GM19372 (cell line): ENCODE results near the gene FAM168B.
"Not testable (repeated sequence)": the region's sequence is repeated elsewhere in the genome, so short reads cannot be mapped to it uniquely, and the experiment has no call there.

Experiments used
- ATAC-seq: cut with Tn5 transposase; IDR thresholded peaks from one replicate; pipeline ENCODE4 v1.9.1; 2021; ENCODE audit warnings: mild to moderate bottlenecking, low read depth, moderate library complexity; ENCODE audit not compliant: unreplicated experiment

The FAM168B gene

GRCh38 chr2:131104487-131105155 lies 11.4 kb upstream of the FAM168B start:
- peak; percentile 64 for ATAC-seq

- no peak for ATAC-seq
Observed at GRCh38 chr2:131103165-131103564, 9.9 kb upstream of the FAM168B start.

GRCh38 chr2:131094463-131095281 lies 1.4 kb upstream of the FAM168B start:
- ATAC-seq, result no peak

GRCh38 chr2:131093696-131094462 lies 619 bp upstream of the FAM168B start:
- ATAC-seq, result peak; percentile 54

- no peak for ATAC-seq
Observed at GRCh38 chr2:131092458-131093005, 728 bp downstream of the FAM168B start.

GRCh38 chr2:131085646-131086045 lies 7.6 kb downstream of the FAM168B start:
- ATAC-seq, result no peak

- ATAC-seq, result no peak
Observed at GRCh38 chr2:131081190-131081589, 12.1 kb downstream of the FAM168B start.

- not testable (repeated sequence) for ATAC-seq
Observed at GRCh38 chr2:131079931-131080330, 13.3 kb downstream of the FAM168B start.

GRCh38 chr2:131077966-131078365 lies 15.3 kb downstream of the FAM168B start:
- ATAC-seq, result no peak

- ATAC-seq, result no peak
Observed at GRCh38 chr2:131077182-131077846, 15.9 kb downstream of the FAM168B start.

- no peak for ATAC-seq
Observed at GRCh38 chr2:131076707-131077106, 16.6 kb downstream of the FAM168B start.

- not testable (repeated sequence) for ATAC-seq
Observed at GRCh38 chr2:131075578-131075977, 17.7 kb downstream of the FAM168B start.

GRCh38 chr2:131068172-131068571 lies 25.1 kb downstream of the FAM168B start:
- ATAC-seq, result not testable (repeated sequence)

- no peak for ATAC-seq
Observed at GRCh38 chr2:131067465-131068125, 25.7 kb downstream of the FAM168B start.

- no peak for ATAC-seq
Observed at GRCh38 chr2:131064589-131065512, 28.4 kb downstream of the FAM168B start.

- ATAC-seq, result no peak
Observed at GRCh38 chr2:131063501-131064283, 29.6 kb downstream of the FAM168B start.

GRCh38 chr2:131058920-131059319 lies 34.3 kb downstream of the FAM168B start:
- no peak for ATAC-seq
